ENCODE results near the gene TRAPPC5.
A peak's percentile ranks its signal among the peaks of the same experiment; 100 is the strongest.

TRAPPC5 gene

GRCh38 chr19:7680606-7681339 lies at the start of gene TRAPPC5:
Gene TRAPPC5 (plus strand): TSS chr19:7680833. CDS start chr19:7682254, 1,421 bp downstream.
- Histone ChIP-seq H3K4me3 (ENCODE audit: low read depth, low read length) (peak within 1 kb of the TSS; percentile 91), H3K27me3 (replicated peaks) (no peaks in the 10 kb centered on the region), H3K27ac (peak within 1 kb of the TSS; percentile 13), H3K36me3 (replicated peaks) (peaks cover 19% of the 10 kb centered on the region)
- in situ Hi-C loops (cut with HindIII; ENCODE audit: low pct_ligation_motif_present, low sequenced_read_pairs) = no loop called here
- peak; percentile 46 for TF ChIP-seq CTCF (IDR thresholded peaks at IDR 0.05; ENCODE audit: low read depth, low read length, missing control alignments)
- peak; percentile 58 for DNase-seq

GRCh38 chr19:7631577-7631976 lies 49.1 kb upstream of the TRAPPC5 start:
- no peak for DNase-seq
- in situ Hi-C loops (cut with HindIII; ENCODE audit: low pct_ligation_motif_present, low sequenced_read_pairs) = no loop called here
- Histone ChIP-seq H3K27ac (no peak overlapping the region), H3K36me3 (replicated peaks) (no peaks in the 10 kb centered on the region), H3K27me3 (replicated peaks) (no peaks in the 10 kb centered on the region), H3K4me3 (ENCODE audit: low read depth, low read length) (no peak overlapping the region)
- no peak for TF ChIP-seq CTCF (IDR thresholded peaks at IDR 0.05; ENCODE audit: low read depth, low read length, missing control alignments)

GRCh38 chr19:7632340-7633203 lies 48.1 kb upstream of the TRAPPC5 start:
- Histone ChIP-seq H3K4me3 (ENCODE audit: low read depth, low read length) (no peak overlapping the region), H3K27ac (no peak overlapping the region), H3K27me3 (replicated peaks) (no peaks in the 10 kb centered on the region), H3K36me3 (replicated peaks) (no peaks in the 10 kb centered on the region)
- no peak for DNase-seq
- TF ChIP-seq CTCF (IDR thresholded peaks at IDR 0.05; ENCODE audit: low read depth, low read length, missing control alignments) = no peak
- in situ Hi-C loops (cut with HindIII; ENCODE audit: low pct_ligation_motif_present, low sequenced_read_pairs) = no loop called here

GRCh38 chr19:7633698-7634097 lies 46.9 kb upstream of the TRAPPC5 start, which contains the start of gene PCP2:
Gene PCP2 (minus strand): TSS chr19:7633719. CDS start chr19:7633457, 262 bp downstream.
- TF ChIP-seq CTCF (IDR thresholded peaks at IDR 0.05; ENCODE audit: low read depth, low read length, missing control alignments) = no peak
- H3K4me3 ChIP-seq (ENCODE audit: low read depth, low read length) = no peak within 1 kb of the TSS
- in situ Hi-C loops (cut with HindIII; ENCODE audit: low pct_ligation_motif_present, low sequenced_read_pairs) = no loop called here
- H3K27me3 ChIP-seq (replicated peaks) = no peaks in the 10 kb centered on the region
- H3K36me3 ChIP-seq (replicated peaks) = no peaks in the 10 kb centered on the region
- H3K27ac ChIP-seq = no peak within 1 kb of the TSS
- DNase-seq = no peak

- Histone ChIP-seq H3K4me3 (ENCODE audit: low read depth, low read length) (no peak overlapping the region), H3K27ac (no peak overlapping the region), H3K27me3 (replicated peaks) (no peaks in the 10 kb centered on the region), H3K36me3 (replicated peaks) (no peaks in the 10 kb centered on the region)
- no peak for DNase-seq
- TF ChIP-seq CTCF (IDR thresholded peaks at IDR 0.05; ENCODE audit: low read depth, low read length, missing control alignments) = no peak
- in situ Hi-C loops (cut with HindIII; ENCODE audit: low pct_ligation_motif_present, low sequenced_read_pairs) = no loop called here
Measured at GRCh38 chr19:7635670-7636069, 45.0 kb upstream of the TRAPPC5 start.

Data from brain microvascular endothelial cell (primary cell).